ENCODE measurements around the gene NAXE. TPM values are rescaled to one million over a fixed set of nuclear protein-coding genes. Genes with fewer than 3 reads are reported as not detected.

Gene NAXE
- polyA plus RNA-seq, 3 donors from 2014 or later = 141 to 239 (median 202) TPM

DNA sequence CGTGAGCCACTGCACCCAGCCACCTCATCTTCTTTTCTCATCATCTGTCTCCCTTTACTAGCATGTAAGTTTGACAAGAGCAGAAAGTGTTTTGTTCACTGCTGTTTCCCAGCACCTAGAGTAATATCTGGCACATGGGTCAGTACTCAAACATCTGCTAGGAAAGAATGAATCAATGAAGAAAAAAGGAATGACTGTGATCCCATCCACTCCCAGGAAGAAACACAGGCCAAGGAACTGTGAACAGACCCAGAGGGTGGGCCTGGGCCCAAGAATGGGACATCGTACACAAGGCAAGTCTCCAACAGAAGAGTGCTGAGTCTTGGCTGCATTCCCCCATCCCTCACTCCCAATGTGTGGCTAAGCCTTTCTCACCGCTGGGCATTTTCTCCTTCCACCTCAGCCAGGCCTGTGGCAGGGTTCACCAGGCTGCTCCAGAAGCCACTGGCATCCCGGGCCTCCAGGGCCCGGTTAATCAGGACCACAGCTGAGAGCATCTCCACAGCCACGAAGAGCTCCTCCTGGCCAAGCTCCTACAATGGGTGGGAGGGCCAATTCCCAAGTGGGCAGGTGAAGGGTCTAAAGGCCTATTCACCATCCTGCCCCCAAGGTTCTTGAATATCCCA lies 37.6 kb upstream of the NAXE start:
- no peak for DNase-seq
- Mint-ChIP-seq H3K27ac (no peak overlapping the region), H3K9me3 (no peaks in the 10 kb centered on the region)

GRCh38 chr1:156554971-156555370 lies 36.6 kb upstream of the NAXE start:
- H3K27me3 Mint-ChIP-seq (ENCODE audit: low read depth in 3 of 3) = peaks cover 0 to 2% (median 0%) of the 10 kb centered on the region in 3 donors
- H3K4me3 Mint-ChIP-seq = no peak overlapping the region
- H3K27ac Mint-ChIP-seq = no peak overlapping the region
- no peaks in the 10 kb centered on the region for H3K9me3 Mint-ChIP-seq
- DNase-seq = no peak
- peaks cover 0 to 2% of the 10 kb centered on the region in 2 donors for H3K4me1 Mint-ChIP-seq
- H3K36me3 Mint-ChIP-seq = peaks cover 0 to 3% (median 0%) of the 10 kb centered on the region in 3 donors

More for the DNA sequence above, 37.6 kb upstream of the NAXE start:
- Mint-ChIP-seq H3K36me3 (peaks cover 0 to 3% (median 0%) of the 10 kb centered on the region in 3 donors), H3K4me1 (peaks cover 0 to 2% of the 10 kb centered on the region in 2 donors), H3K4me3 (no peak overlapping the region), H3K27me3 (ENCODE audit: low read depth in 3 of 3) (peaks cover 0 to 2% (median 0%) of the 10 kb centered on the region in 3 donors)

DNA sequence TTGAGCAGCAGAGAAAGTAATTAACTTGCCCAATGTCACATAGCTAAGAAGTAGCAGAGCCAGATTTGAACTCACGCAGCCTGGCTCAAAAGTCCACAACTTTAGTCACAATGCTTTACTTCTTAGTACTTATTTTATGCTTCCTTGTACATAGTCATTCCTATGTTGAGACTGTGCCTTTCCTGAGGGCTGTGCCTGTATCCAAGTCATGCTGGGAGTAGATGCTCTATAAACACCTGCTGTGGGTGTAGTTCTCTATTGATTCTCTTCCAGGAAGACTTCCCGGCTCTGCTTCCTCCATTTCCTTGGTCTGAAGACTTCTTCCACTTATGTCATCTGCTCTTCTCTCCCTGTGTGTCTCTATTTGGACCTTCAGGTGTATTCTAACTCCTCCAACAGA lies 35.9 kb upstream of the NAXE start:
- Mint-ChIP-seq H3K27me3 (ENCODE audit: low read depth in 3 of 3) (peaks cover 0 to 2% (median 0%) of the 10 kb centered on the region in 3 donors), H3K4me1 (peaks cover 0 to 2% of the 10 kb centered on the region in 2 donors), H3K9me3 (no peaks in the 10 kb centered on the region), H3K27ac (no peak overlapping the region), H3K36me3 (peaks cover 0 to 3% (median 0%) of the 10 kb centered on the region in 3 donors), H3K4me3 (no peak overlapping the region)
- no peak for DNase-seq

DNA sequence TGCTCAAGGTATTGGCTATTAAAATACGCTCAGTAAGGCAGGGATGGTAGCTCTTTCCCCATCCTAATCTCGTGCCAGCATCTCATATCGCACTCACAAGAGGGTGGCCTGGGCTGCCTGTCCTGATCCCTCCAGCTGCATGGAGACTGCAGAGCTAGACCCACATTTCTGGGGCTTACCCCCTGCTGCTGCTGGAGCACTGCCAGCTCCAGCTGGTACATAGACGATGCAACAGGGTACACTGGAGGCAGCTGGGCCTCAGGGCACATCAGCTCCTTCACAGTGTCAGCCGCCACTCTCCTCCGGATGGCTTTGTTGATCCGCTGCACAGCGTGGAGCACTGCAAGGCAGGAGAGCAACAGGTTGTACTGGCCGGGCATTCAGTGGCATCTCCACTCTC lies 35.2 kb upstream of the NAXE start:
- DNase-seq = no peak
- H3K4me3 Mint-ChIP-seq = no peak overlapping the region
- no peak overlapping the region for H3K27ac Mint-ChIP-seq
- H3K9me3 Mint-ChIP-seq = no peaks in the 10 kb centered on the region
- H3K4me1 Mint-ChIP-seq = peaks cover 0 to 2% of the 10 kb centered on the region in 2 donors
- peaks cover 0 to 3% (median 0%) of the 10 kb centered on the region in 3 donors for H3K36me3 Mint-ChIP-seq
- peaks cover 0 to 2% (median 0%) of the 10 kb centered on the region in 3 donors for H3K27me3 Mint-ChIP-seq (ENCODE audit: low read depth in 3 of 3)

DNA sequence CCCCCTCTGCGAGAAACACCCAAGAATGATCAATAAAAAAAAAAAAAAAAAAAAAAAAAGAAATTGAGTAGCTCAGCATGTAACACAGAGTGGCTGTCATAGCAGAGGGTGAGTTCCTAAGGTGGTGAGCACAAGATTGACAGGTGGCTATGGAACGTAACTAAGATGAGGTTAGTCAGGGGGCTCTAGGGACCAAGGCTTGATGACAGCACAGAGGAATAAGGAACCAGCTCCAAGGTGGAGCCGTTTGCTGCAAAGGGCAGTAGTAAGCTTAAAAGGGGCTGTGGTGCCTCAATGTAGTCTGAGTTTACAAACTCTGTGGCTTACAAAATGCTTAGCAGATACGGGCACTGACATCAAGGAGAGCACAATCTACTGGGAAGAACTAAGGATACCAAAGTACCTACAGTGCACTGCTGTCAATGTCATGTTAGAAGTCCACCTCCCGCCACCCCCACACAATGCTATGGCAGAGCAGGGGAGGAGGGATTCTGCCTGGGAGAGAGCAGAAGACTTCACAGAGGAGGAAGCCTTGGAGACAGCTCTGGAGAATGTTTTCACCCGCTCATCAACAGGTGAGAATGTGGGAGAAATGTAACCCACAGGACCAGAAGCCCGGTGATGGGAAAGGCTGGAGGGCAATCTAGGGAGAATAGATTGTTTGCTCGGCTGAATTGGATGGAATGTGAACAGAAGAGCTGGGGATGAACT lies 32.3 kb upstream of the NAXE start:
- no peak overlapping the region for H3K27ac Mint-ChIP-seq
- no peak for DNase-seq
- no peaks in the 10 kb centered on the region for H3K4me1 Mint-ChIP-seq
- H3K4me3 Mint-ChIP-seq = no peak overlapping the region
- H3K27me3 Mint-ChIP-seq (ENCODE audit: low read depth in 3 of 3) = peaks cover 0 to 2% (median 2%) of the 10 kb centered on the region in 3 donors
- no peaks in the 10 kb centered on the region for H3K9me3 Mint-ChIP-seq
- no peaks in the 10 kb centered on the region for H3K36me3 Mint-ChIP-seq

- DNase-seq = no peak
- no peak overlapping the region for H3K4me3 Mint-ChIP-seq
- no peaks in the 10 kb centered on the region for H3K9me3 Mint-ChIP-seq
- H3K27me3 Mint-ChIP-seq (ENCODE audit: low read depth in 3 of 3) = peaks cover 0 to 3% (median 2%) of the 10 kb centered on the region in 3 donors
- H3K27ac Mint-ChIP-seq = no peak overlapping the region
- H3K4me1 Mint-ChIP-seq = no peaks in the 10 kb centered on the region
- no peaks in the 10 kb centered on the region for H3K36me3 Mint-ChIP-seq
Measured at GRCh38 chr1:156559797-156560385, 31.7 kb upstream of the NAXE start.

DNA sequence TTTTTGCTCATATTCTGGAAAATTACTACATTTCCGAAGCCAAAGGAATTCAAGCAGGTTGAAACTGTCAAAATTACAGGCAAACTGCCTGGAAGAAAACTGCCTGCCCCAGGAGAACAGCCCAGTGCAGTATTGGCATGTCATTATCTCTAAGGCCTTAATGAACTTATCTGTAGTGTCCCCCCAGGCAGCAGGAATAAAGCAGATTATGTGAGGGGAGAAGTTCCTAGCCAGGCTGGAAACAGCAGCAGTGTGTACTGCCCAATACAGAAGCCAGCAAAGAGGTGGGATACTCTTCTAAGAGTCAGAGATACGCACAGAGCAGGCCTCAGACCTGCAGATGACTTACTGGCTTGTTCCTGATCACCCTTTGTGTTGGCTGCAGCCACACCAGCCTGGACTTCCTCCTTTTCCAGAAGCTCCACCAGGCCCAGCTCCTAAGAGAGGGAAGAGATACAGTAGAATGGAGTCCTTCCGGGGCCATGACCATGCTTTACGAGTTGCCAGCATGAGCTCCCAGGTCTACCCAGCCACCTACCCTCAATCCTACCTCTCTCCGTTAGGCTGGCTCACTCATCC lies 30.9 kb upstream of the NAXE start:
- Mint-ChIP-seq H3K9me3 (no peaks in the 10 kb centered on the region), H3K36me3 (no peaks in the 10 kb centered on the region), H3K4me3 (no peak overlapping the region), H3K4me1 (no peaks in the 10 kb centered on the region), H3K27me3 (ENCODE audit: low read depth in 3 of 3) (peaks cover 0 to 3% (median 0%) of the 10 kb centered on the region in 3 donors), H3K27ac (peak overlapping the region in 1 of 6 donors; percentile 22)
- DNase-seq = no peak

DNA sequence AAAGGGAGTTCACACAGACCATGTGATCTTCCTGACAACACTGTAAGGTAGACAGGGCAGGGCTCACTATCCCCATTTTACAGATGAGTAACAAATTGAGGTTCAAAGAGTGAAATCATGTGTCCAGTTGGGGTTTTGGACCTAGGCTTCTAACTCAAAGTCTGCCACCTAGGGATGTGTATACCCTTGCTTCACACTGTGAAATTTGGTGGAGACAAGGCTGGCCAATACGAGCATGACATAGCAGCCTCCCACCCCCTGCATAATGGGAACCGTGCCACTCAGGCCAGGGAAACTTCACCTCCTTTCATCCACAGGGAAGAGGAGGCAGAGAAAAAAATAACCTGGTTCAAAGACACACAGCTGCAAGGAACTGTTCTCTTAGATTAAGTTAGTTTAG lies 26.1 kb upstream of the NAXE start:
- Mint-ChIP-seq H3K36me3 (no peaks in the 10 kb centered on the region), H3K9me3 (no peaks in the 10 kb centered on the region), H3K27ac (no peak overlapping the region), H3K27me3 (ENCODE audit: low read depth in 3 of 3) (peaks cover 0 to 5% (median 1%) of the 10 kb centered on the region in 3 donors), H3K4me3 (no peak overlapping the region), H3K4me1 (no peaks in the 10 kb centered on the region)
- no peak for DNase-seq

- no peak overlapping the region for H3K4me3 Mint-ChIP-seq
- peaks cover 3 to 8% of the 10 kb centered on the region in 2 donors for H3K4me1 Mint-ChIP-seq
- H3K27ac Mint-ChIP-seq = no peak overlapping the region
- no peak for DNase-seq
- H3K36me3 Mint-ChIP-seq = no peaks in the 10 kb centered on the region
- no peaks in the 10 kb centered on the region for H3K9me3 Mint-ChIP-seq
- peaks cover 2 to 6% (median 5%) of the 10 kb centered on the region in 3 donors for H3K27me3 Mint-ChIP-seq (ENCODE audit: low read depth in 3 of 3)
Measured at GRCh38 chr1:156566436-156566835, 25.1 kb upstream of the NAXE start.

DNA sequence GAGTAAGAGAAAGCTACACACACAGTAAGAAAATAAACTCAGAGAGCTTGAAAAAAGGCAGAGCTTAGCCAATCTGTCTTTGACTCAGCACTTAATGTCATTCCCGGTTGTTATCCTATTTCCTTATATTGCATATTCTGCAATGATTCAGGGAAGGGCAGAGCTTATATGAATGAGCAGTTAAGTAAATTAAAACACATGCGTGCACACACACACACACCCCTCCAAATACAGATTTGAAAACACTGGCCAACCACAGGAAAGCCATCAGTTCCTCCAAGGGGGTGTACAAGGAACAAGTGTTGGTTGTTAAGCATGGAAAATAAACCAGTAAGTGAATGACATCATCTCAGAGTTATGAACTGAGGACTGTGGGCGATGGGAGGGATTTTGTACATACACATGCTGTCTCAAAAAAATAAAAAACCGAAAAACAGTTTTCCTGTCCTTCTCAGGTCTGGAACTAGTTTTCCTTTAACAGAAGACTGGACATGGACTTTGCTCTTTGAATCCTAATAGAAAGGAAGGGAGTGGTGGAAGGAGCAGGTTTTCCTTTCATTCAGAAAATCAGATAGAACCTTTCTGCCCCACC lies 20.2 kb upstream of the NAXE start:
- DNase-seq = no peak
- no peaks in the 10 kb centered on the region for H3K9me3 Mint-ChIP-seq
- H3K27me3 Mint-ChIP-seq (ENCODE audit: low read depth in 3 of 3) = peaks cover 5 to 28% (median 25%) of the 10 kb centered on the region in 3 donors
- H3K4me3 Mint-ChIP-seq = peak overlapping the region in 1 of 5 donors; percentile 85
- H3K4me1 Mint-ChIP-seq = peaks cover 12 to 22% of the 10 kb centered on the region in 2 donors
- H3K36me3 Mint-ChIP-seq = no peaks in the 10 kb centered on the region
- H3K27ac Mint-ChIP-seq = no peak overlapping the region

GRCh38 chr1:156571919-156572662 lies 19.5 kb upstream of the NAXE start, which contains the start of gene IQGAP3:
Gene IQGAP3 (minus strand): TSS chr1:156572565. CDS start chr1:156572529, 36 bp downstream.
- peak within 1 kb of the TSS in 1 of 6 donors; percentile 12 for H3K27ac Mint-ChIP-seq
- H3K4me1 Mint-ChIP-seq = peaks cover 12 to 22% of the 10 kb centered on the region in 2 donors
- no peaks in the 10 kb centered on the region for H3K36me3 Mint-ChIP-seq
- peaks cover 5 to 28% (median 25%) of the 10 kb centered on the region in 3 donors for H3K27me3 Mint-ChIP-seq (ENCODE audit: low read depth in 3 of 3)
- peak within 1 kb of the TSS; percentile 60 to 85 (median 80) for H3K4me3 Mint-ChIP-seq
- no peaks in the 10 kb centered on the region for H3K9me3 Mint-ChIP-seq
- peak; percentile 47 to 59 (median 57) for DNase-seq

DNA sequence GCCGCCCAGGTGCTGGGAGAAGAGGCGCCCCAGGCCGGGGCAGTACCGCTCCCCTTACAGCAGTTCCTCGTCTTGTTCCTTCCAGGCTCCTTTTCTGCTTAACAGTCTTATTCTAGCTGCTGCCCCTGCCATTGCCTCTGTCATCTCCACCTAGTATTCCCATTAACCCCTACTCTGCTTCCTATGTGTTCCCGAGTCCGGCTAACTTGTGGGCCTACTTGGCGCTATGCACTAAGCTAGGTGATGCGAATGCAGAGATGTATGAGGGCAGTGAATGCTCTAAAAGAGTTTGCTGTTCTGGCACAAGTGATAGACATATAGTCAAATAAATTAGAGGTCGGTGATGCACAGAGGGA lies 18.9 kb upstream of the NAXE start:
- Mint-ChIP-seq H3K27me3 (ENCODE audit: low read depth in 3 of 3) (peaks cover 5 to 30% (median 25%) of the 10 kb centered on the region in 3 donors), H3K36me3 (no peaks in the 10 kb centered on the region), H3K9me3 (no peaks in the 10 kb centered on the region)

More for the DNA sequence above, 18.9 kb upstream of the NAXE start:
- no peak for DNase-seq
- peak overlapping the region; percentile 60 to 85 (median 80) for H3K4me3 Mint-ChIP-seq
- H3K4me1 Mint-ChIP-seq = peaks cover 12 to 22% of the 10 kb centered on the region in 2 donors
- peak overlapping the region in 1 of 6 donors; percentile 12 for H3K27ac Mint-ChIP-seq

All from immature natural killer cell (primary cell).